Tibial nerve (tissue), 4 donors: ENCODE results near the gene ANKRD22. TPM values are rescaled to one million over a fixed set of nuclear protein-coding genes. Genes with fewer than 3 reads are reported as not detected.
"Not testable (repeated sequence)": the region's sequence is repeated elsewhere in the genome, so short reads cannot be mapped to it uniquely, and the experiment has no call there.

ENCODE experiments used
- DNase-seq, 2 donors: peaks; one replicate each; pipeline ENCODE4 v3.0.0-alpha.2; 2019; ENCODE audit warnings: low spot score in 2 of 2
- H3K27ac ChIP-seq, 4 donors: fragments of 200-600 bp; sonication (generic) in 3 of 4; one replicate each; pipeline ENCODE4 v1.5.1; 2017 to 2019; ENCODE audit warnings: mild to moderate bottlenecking in 1 of 4
- H3K27me3 ChIP-seq, 2 donors: fragments of 200-600 bp; sonication (generic) in 1 of 2; one replicate each; pipeline versions ENCODE4 v1.5.1 to v1.6.0; 2017 to 2019
- H3K36me3 ChIP-seq, 3 donors: fragments of 200-600 bp; sonication (generic); one replicate each; pipeline ENCODE4 v1.5.1; 2018 to 2019
- H3K4me1 ChIP-seq, 4 donors: fragments of 200-600 bp; sonication (generic) in 3 of 4; one replicate each; pipeline ENCODE4 v1.5.1; 2017 to 2019
- H3K4me3 ChIP-seq, 4 donors: fragments of 200-600 bp; sonication (generic) in 3 of 4; one replicate each; pipeline ENCODE4 v1.5.1; 2017 to 2019; ENCODE audit warnings: mild to moderate bottlenecking in 1 of 4, moderate library complexity in 1 of 4
- H3K9me3 ChIP-seq, 4 donors: fragments of 200-600 bp; sonication (generic) in 3 of 4; one replicate each; pipeline ENCODE4 v1.5.1; 2017 to 2019
- EP300 ChIP-seq, 2 donors: sonication (generic); formaldehyde crosslinking; IDR thresholded peaks; one replicate each; pipeline ENCODE4 v1.6.1; 2017; ENCODE audit warnings: antibody characterized with exemption in 2 of 2, mild to moderate bottlenecking in 1 of 2
- POLR2A ChIP-seq, 2 donors: fragments of 450-650 bp; IDR thresholded peaks; one replicate each; pipeline ENCODE4 v1.6.1; 2017; ENCODE audit warnings: antibody characterized with exemption in 2 of 2, mild to moderate bottlenecking in 2 of 2, moderate library complexity in 2 of 2
- WGBS, 2 donors: methylation state at CpG; one replicate each; pipeline ENCODE4 v1.1.5; 2018; 5-methylcytosine and 5-hydroxymethylcytosine counted together
- total RNA-seq, 4 donors: library from RNA; depleted of rRNA; stranded (reverse); fragments of >200 nt; gene quantifications; one replicate each; pipeline ENCODE4 v1.1.0, GENCODE V29; 2016
- TF ChIP-seq, protein P1 (sequence below), 5 experiments: fragments of 200-600 bp in 3 of 5; fragments of 450-650 bp in 2 of 5; sonication (generic) in 3 of 5; IDR thresholded peaks; one replicate each; pipeline ENCODE4 v1.5.1; 2016 to 2019; ENCODE audit warnings: antibody characterized with exemption in 5 of 5, mild to moderate bottlenecking in 3 of 5, moderate library complexity in 2 of 5

The ANKRD22 gene
- total RNA-seq, 4 donors from 2014 or later: not detected

- DNase-seq: no peak
- Histone ChIP-seq H3K4me3 (no peak overlapping the region), H3K4me1 (peaks cover 0 to 9% (median 0%) of the 10 kb centered on the region in 4 donors), H3K27me3 (no peaks in the 10 kb centered on the region), H3K9me3 (no peaks in the 10 kb centered on the region), H3K27ac (no peak overlapping the region), H3K36me3 (no peaks in the 10 kb centered on the region)
- WGBS, 2 donors: 84 to 89% methylated on average over 5 of the region's 5 CpGs
- TF ChIP-seq POLR2A (IDR thresholded peaks at IDR 0.05) (no peak), EP300 (IDR thresholded peaks at IDR 0.05) (no peak)
- TF ChIP-seq, protein P1, sequence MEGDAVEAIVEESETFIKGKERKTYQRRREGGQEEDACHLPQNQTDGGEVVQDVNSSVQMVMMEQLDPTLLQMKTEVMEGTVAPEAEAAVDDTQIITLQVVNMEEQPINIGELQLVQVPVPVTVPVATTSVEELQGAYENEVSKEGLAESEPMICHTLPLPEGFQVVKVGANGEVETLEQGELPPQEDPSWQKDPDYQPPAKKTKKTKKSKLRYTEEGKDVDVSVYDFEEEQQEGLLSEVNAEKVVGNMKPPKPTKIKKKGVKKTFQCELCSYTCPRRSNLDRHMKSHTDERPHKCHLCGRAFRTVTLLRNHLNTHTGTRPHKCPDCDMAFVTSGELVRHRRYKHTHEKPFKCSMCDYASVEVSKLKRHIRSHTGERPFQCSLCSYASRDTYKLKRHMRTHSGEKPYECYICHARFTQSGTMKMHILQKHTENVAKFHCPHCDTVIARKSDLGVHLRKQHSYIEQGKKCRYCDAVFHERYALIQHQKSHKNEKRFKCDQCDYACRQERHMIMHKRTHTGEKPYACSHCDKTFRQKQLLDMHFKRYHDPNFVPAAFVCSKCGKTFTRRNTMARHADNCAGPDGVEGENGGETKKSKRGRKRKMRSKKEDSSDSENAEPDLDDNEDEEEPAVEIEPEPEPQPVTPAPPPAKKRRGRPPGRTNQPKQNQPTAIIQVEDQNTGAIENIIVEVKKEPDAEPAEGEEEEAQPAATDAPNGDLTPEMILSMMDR (IDR thresholded peaks at IDR 0.05): no peak
Measured at GRCh38 chr10:88838766-88839350, 12.8 kb downstream of the ANKRD22 start.

DNA sequence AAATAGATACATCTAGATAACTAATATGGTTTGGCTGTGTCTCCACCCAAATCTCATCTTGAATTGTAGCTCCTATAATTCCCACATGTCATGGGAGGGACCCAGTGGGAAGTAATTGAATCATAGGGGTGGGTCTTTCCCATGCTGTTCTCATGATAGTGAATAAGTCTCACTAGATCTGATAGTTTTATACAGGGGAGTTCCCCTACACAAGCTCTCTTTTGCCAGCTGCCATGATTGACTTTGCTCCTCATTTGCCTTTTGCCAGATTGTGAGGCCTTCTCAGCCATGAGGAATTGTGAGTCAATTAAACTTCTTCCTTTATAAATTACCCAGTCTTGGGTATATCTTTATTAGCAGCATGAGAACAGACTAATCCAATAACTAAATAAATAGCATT lies 14.0 kb downstream of the ANKRD22 start:
- H3K4me3 ChIP-seq, H3K27me3 ChIP-seq, DNase-seq, H3K36me3 ChIP-seq, H3K4me1 ChIP-seq, H3K9me3 ChIP-seq, H3K27ac ChIP-seq: not testable (repeated sequence)

GRCh38 chr10:88835910-88836221 lies 15.8 kb downstream of the ANKRD22 start:
- 15 to 21% methylated on average over 2 of the region's 2 CpGs for WGBS, 2 donors
- TF ChIP-seq, protein P1 (IDR thresholded peaks at IDR 0.05): no peak
- TF ChIP-seq POLR2A (IDR thresholded peaks at IDR 0.05): no peak
- TF ChIP-seq EP300 (IDR thresholded peaks at IDR 0.05): no peak

GRCh38 chr10:88835096-88835909 lies 16.3 kb downstream of the ANKRD22 start:
- Histone ChIP-seq H3K9me3 (no peaks in the 10 kb centered on the region), H3K4me3 (no peak overlapping the region), H3K36me3 (no peaks in the 10 kb centered on the region), H3K4me1 (peaks cover 0 to 3% (median 0%) of the 10 kb centered on the region in 4 donors), H3K27ac (no peak overlapping the region), H3K27me3 (no peaks in the 10 kb centered on the region)
- 17% methylated on average over 10 of the region's 10 CpGs for WGBS, 2 donors
- DNase-seq: peak; percentile 70 to 86
- TF ChIP-seq, protein P1 (IDR thresholded peaks at IDR 0.05): peak; percentile 78 to 90 (median 84)
- TF ChIP-seq POLR2A (IDR thresholded peaks at IDR 0.05) (no peak), EP300 (IDR thresholded peaks at IDR 0.05) (peak in 1 of 2 donors; percentile 45)

More at GRCh38 chr10:88835910-88836221, 15.8 kb downstream of the ANKRD22 start:
- Histone ChIP-seq H3K36me3 (no peaks in the 10 kb centered on the region), H3K27me3 (no peaks in the 10 kb centered on the region), H3K27ac (no peak overlapping the region), H3K4me1 (peaks cover 0 to 3% (median 0%) of the 10 kb centered on the region in 4 donors), H3K4me3 (no peak overlapping the region), H3K9me3 (no peaks in the 10 kb centered on the region)
- no peak for DNase-seq

DNA sequence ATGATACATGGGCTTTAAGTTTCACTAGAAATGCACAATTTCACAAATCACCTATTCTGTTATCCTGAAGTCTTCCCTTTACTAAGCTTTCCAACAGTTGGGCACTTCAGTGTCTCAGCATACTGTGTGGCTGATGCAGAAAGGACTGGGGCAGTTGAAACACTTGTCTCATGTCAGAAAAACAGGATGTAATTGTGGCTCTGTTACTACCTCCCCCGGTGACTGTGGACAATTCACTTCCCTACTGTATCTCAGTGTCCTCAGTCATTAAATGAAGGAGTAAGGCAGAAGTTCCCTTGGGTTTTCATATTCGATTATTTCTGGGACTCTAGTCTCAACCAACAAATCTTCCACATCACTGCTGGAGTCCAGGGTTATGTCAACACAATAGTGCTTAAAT lies 17.9 kb downstream of the ANKRD22 start:
- Histone ChIP-seq H3K9me3 (no peaks in the 10 kb centered on the region), H3K27ac (no peak overlapping the region), H3K27me3 (no peaks in the 10 kb centered on the region), H3K4me1 (peaks cover 0 to 3% (median 0%) of the 10 kb centered on the region in 4 donors), H3K36me3 (no peaks in the 10 kb centered on the region), H3K4me3 (no peak overlapping the region)
- TF ChIP-seq EP300 (IDR thresholded peaks at IDR 0.05) (no peak), POLR2A (IDR thresholded peaks at IDR 0.05) (no peak)
- TF ChIP-seq, protein P1 (IDR thresholded peaks at IDR 0.05): no peak
- DNase-seq: no peak
- 48 to 57% methylated on average over 2 of the region's 2 CpGs for WGBS, 2 donors
